ENCODE results near the gene PLAC1. TPM values are rescaled to one million over a fixed set of nuclear protein-coding genes. Genes with fewer than 3 reads are reported as not detected.

PLAC1 gene
- total RNA-seq, 1 experiment from 2014 or later = 0.51 TPM

GRCh38 chrX:134592303-134592702 lies 66.0 kb downstream of the PLAC1 start:
- intact Hi-C loops (cut with micrococcal nuclease; ENCODE audit: unreplicated experiment) = no loop called here
- POLR2A ChIA-PET = no interaction called here
- no TSS peak for BruUV-seq (replicated peaks)
- no peak for TF ChIP-seq POLR2AphosphoS5 (IDR thresholded peaks at IDR 0.05; ENCODE audit: low read depth, low read length)
- TF ChIP-seq SIN3A (IDR thresholded peaks at IDR 0.05; ENCODE audit: borderline replicate concordance, insufficient read depth, low read depth, low read length) = no peak
- TF ChIP-seq REST (IDR thresholded peaks at IDR 0.05; ENCODE audit: insufficient read depth in 1 of 2, low read depth in 2 of 2, low read length in 1 of 2) = no peak
- no peak for TF ChIP-seq TCF7L2 (IDR thresholded peaks at IDR 0.05; ENCODE audit: low read depth, low read length)
- TF ChIP-seq, protein P1, sequence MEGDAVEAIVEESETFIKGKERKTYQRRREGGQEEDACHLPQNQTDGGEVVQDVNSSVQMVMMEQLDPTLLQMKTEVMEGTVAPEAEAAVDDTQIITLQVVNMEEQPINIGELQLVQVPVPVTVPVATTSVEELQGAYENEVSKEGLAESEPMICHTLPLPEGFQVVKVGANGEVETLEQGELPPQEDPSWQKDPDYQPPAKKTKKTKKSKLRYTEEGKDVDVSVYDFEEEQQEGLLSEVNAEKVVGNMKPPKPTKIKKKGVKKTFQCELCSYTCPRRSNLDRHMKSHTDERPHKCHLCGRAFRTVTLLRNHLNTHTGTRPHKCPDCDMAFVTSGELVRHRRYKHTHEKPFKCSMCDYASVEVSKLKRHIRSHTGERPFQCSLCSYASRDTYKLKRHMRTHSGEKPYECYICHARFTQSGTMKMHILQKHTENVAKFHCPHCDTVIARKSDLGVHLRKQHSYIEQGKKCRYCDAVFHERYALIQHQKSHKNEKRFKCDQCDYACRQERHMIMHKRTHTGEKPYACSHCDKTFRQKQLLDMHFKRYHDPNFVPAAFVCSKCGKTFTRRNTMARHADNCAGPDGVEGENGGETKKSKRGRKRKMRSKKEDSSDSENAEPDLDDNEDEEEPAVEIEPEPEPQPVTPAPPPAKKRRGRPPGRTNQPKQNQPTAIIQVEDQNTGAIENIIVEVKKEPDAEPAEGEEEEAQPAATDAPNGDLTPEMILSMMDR (IDR thresholded peaks at IDR 0.05) = no peak
- Histone ChIP-seq H3K27ac (ENCODE audit: low read length) (no peak overlapping the region), H3K9me3 (ENCODE audit: control insufficient read depth, insufficient read depth, low read depth, low read length) (no peaks in the 10 kb centered on the region), H3K27me3 (ENCODE audit: control insufficient read depth, insufficient read depth, low read length) (no peaks in the 10 kb centered on the region; the same call in 1 of the 2 replicates), H3K36me3 (ENCODE audit: control insufficient read depth, insufficient read depth, low read length) (no peaks in the 10 kb centered on the region), H3K4me1 (ENCODE audit: control insufficient read depth, insufficient read depth, low read length) (no peaks in the 10 kb centered on the region), H3K4me3 (ENCODE audit: low read depth in 2 of 2, low read length in 2 of 2) (no peak overlapping the region)
- ATAC-seq (no peak), DNase-seq (ENCODE audit: low read depth, low spot score) (no peak)
- in situ Hi-C loops (cut with HindIII; ENCODE audit: low pct_unique_long_range_greater_than_20kb, low sequenced_read_pairs) = no loop called here
- CTCF ChIA-PET = no interaction called here

DNA sequence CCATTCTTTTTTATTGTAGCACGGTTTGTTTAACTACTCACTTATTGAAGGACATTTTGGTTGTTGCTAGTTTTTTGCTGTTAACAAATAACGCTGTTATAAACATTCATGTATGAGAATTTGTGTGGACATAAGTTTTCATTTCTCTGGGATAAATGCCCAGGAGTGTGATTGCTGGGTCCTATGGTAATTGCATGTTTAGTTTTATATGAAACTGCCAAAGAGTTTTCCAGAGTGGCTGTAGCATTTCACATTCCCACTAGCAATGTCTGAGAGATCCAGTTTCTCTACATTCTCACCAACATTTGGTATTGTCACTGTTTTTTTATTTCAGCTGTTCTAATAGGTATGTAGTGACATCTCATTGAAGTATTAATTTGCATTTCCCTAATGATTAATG lies 66.8 kb downstream of the PLAC1 start:
- no TSS peak for BruUV-seq (replicated peaks)
- TF ChIP-seq TCF7L2 (IDR thresholded peaks at IDR 0.05; ENCODE audit: low read depth, low read length) = no peak
- no peak for TF ChIP-seq POLR2AphosphoS5 (IDR thresholded peaks at IDR 0.05; ENCODE audit: low read depth, low read length)
- TF ChIP-seq, protein P1 (IDR thresholded peaks at IDR 0.05) = no peak
- DNase-seq (ENCODE audit: low read depth, low spot score) (no peak), ATAC-seq (no peak)
- Histone ChIP-seq H3K4me3 (ENCODE audit: low read depth in 2 of 2, low read length in 2 of 2) (no peak overlapping the region), H3K27ac (ENCODE audit: low read length) (no peak overlapping the region), H3K4me1 (ENCODE audit: control insufficient read depth, insufficient read depth, low read length) (no peaks in the 10 kb centered on the region), H3K9me3 (ENCODE audit: control insufficient read depth, insufficient read depth, low read depth, low read length) (no peaks in the 10 kb centered on the region), H3K27me3 (ENCODE audit: control insufficient read depth, insufficient read depth, low read length) (no peaks in the 10 kb centered on the region; the same call in 1 of the 2 replicates), H3K36me3 (ENCODE audit: control insufficient read depth, insufficient read depth, low read length) (no peaks in the 10 kb centered on the region)
- ChIA-PET POLR2A (no interaction called here), CTCF (no interaction called here)
- in situ Hi-C loops (cut with HindIII; ENCODE audit: low pct_unique_long_range_greater_than_20kb, low sequenced_read_pairs) = no loop called here
- intact Hi-C loops (cut with micrococcal nuclease; ENCODE audit: unreplicated experiment) = no loop called here
